Neuron (in vitro differentiated cells): ENCODE results near the gene MAN1A2.

ENCODE experiments used
- H2AFZ ChIP-seq: one replicate; pipeline ENCODE4 v1.6.1; 2013; ENCODE audit warnings: low read depth, mild to moderate bottlenecking, inconsistent platforms, low read length, moderate library complexity
- H3K27me3 ChIP-seq: one replicate; pipeline ENCODE4 v1.6.1; 2013; ENCODE audit warnings: low read length; ENCODE audit not compliant: insufficient read depth
- H3K36me3 ChIP-seq: one replicate; pipeline ENCODE4 v1.6.1; 2013; ENCODE audit warnings: low read length; ENCODE audit not compliant: insufficient read depth
- H3K4me1 ChIP-seq: one replicate; pipeline ENCODE4 v1.6.1; 2013; ENCODE audit warnings: low read length; ENCODE audit not compliant: insufficient read depth
- H3K4me3 ChIP-seq: 2 replicates; pipeline ENCODE4 v1.5.1; 2013; ENCODE audit warnings: mild to moderate bottlenecking, low read length, moderate library complexity
- H3K9me3 ChIP-seq: one replicate; pipeline ENCODE4 v1.6.1; 2013; ENCODE audit warnings: low read length

The MAN1A2 gene

DNA sequence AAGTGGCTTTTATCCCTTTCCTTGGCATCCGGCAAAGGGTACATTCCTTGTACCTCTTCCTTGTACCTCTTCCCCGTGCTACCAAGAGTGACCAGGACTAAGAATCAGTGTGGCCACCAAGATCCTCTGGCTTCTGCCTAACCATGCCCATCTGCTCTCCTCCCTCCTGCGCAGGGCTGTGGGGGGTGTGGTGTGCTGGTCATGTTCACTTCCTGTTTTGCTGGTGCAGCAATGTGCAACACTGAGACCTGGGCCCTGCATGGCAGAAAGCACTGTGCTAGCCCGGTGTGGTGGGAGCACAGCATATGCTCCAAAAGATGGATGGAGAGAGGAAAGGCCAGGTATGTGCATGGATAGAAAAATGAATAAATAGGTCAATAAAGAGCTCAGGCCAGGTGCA is 205.3 kb downstream of the MAN1A2 start:
- H3K36me3 ChIP-seq: no peaks in the 10 kb centered on the region
- H3K4me1 ChIP-seq: no peaks in the 10 kb centered on the region
- no peak overlapping the region for H2AFZ ChIP-seq
- no peaks in the 10 kb centered on the region for H3K27me3 ChIP-seq
- H3K9me3 ChIP-seq: no peaks in the 10 kb centered on the region
- H3K4me3 ChIP-seq: no peak overlapping the region

DNA sequence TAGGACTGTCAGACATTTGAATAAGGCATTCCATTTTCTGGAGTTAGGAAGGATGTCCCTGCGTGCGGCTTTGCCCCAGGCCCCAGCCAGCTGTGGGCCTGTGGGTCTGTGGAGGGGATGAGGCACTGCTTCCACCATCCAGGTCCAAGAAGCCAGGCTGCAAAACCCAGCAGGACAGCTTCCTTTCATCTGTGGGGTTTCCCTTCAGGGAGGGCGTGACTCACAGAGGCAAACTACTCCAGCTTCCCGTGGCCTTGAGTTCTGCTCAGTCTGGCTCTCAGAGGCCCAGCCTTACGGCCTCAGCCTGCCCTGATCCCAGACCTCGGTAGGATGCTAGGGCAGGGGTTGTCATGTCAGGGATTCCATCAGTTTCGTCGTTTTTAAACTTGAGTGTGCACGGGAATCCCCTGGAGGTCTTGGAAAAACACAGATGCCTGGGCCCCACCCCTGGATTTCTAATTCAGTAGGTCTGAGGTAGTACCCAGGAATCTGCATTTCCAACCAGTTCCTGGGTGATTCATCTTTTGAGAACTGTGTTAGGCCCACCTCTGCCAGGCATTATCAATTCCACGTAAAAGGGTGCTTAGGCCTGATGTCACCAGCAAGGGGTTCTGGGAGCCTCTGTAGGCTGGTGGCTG is 206.3 kb downstream of the MAN1A2 start:
- Histone ChIP-seq H3K4me1 (no peaks in the 10 kb centered on the region), H3K27me3 (no peaks in the 10 kb centered on the region), H3K9me3 (no peaks in the 10 kb centered on the region), H2AFZ (no peak overlapping the region), H3K4me3 (no peak overlapping the region), H3K36me3 (no peaks in the 10 kb centered on the region)

DNA sequence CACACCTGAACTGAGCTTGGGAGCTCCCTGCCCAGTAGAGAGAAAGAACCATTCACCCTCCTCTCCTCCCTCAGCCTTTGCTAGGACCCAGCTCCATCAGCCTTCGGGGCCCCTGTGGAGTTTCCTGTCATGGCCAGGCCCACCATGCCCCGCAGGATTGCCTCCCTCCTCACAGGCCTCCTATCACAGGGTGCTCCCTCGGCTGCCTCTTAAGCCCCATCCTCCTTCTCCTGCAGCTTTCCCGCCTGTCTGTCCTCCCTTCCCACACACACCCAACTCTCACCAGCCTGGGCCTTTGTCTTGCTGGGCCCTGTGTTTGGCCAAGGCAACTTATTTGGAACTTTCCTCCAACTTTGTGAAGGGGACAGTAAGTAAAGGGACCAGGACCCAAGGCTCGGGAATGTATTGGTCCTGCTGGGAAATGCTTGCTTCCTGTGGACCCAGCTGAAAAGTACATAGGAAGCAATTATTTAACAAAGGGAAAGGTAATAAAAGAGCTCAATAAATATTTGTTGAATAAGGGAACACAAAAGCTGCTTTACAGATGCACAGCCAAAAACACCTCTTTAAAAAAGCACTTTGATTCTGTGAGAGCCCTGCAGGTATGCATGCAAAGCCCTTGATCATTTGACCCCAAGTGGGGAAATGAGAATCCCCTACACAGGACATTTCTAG is 207.0 kb downstream of the MAN1A2 start:
- no peaks in the 10 kb centered on the region for H3K4me1 ChIP-seq
- H3K4me3 ChIP-seq: no peak overlapping the region
- H3K36me3 ChIP-seq: no peaks in the 10 kb centered on the region
- H3K9me3 ChIP-seq: no peaks in the 10 kb centered on the region
- H2AFZ ChIP-seq: no peak overlapping the region
- H3K27me3 ChIP-seq: no peaks in the 10 kb centered on the region

DNA sequence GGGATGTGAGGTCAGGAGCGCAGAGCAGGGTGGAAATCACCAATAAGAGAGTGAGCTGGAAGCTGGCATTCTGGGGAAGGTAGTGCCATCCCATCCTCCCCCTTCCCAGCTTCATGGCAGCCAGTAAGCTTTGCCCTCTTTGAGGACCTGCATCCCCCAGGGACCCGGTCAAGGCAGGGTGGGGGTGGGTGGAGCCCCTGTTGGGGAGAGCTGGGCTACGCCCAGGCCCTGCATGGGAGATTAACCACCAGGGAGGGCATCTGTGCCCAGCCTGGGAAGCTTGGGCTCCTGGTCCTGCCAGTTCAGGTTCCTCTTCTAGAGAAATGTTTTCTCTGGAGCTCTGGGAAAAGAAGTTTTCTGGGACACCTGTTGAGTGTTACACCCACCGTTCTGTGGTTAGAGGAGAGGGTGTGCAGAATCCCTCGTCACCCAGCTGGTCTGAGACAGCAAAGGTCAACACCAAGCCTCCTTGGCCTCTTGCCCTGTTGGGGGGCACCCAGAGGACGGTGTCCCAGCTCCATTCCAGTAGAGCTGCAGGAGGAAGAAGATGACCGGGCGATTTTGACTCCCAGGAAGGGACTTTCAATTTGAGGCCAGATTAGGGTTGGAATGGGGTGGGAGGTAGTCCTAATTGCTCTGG is 208.5 kb downstream of the MAN1A2 start:
- Histone ChIP-seq H3K4me1 (no peaks in the 10 kb centered on the region), H2AFZ (no peak overlapping the region), H3K36me3 (no peaks in the 10 kb centered on the region), H3K4me3 (no peak overlapping the region), H3K27me3 (peaks cover 3% of the 10 kb centered on the region), H3K9me3 (no peaks in the 10 kb centered on the region)

DNA sequence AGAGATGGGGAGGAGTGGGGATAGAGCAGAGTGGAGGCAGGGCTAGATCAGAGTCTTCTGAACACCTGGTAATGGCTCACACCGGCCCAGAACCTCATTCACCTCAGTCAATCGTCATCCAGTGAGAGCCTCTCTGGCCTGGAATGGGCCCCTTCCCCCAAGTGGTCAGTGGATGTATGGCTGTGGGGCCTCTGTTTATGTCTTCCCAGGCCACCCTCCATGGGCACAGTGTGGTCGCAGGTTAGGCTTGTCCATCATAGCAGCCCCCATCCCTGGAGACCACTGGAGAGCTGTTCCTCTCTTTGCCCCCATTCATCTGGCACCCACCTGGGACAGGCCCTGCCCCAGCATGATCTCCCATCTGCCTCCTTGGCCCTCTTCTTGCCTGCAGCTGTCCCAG is 209.0 kb downstream of the MAN1A2 start:
- Histone ChIP-seq H3K9me3 (no peaks in the 10 kb centered on the region), H3K27me3 (peaks cover 3% of the 10 kb centered on the region), H3K4me1 (no peaks in the 10 kb centered on the region), H3K36me3 (no peaks in the 10 kb centered on the region), H2AFZ (no peak overlapping the region), H3K4me3 (no peak overlapping the region)

DNA sequence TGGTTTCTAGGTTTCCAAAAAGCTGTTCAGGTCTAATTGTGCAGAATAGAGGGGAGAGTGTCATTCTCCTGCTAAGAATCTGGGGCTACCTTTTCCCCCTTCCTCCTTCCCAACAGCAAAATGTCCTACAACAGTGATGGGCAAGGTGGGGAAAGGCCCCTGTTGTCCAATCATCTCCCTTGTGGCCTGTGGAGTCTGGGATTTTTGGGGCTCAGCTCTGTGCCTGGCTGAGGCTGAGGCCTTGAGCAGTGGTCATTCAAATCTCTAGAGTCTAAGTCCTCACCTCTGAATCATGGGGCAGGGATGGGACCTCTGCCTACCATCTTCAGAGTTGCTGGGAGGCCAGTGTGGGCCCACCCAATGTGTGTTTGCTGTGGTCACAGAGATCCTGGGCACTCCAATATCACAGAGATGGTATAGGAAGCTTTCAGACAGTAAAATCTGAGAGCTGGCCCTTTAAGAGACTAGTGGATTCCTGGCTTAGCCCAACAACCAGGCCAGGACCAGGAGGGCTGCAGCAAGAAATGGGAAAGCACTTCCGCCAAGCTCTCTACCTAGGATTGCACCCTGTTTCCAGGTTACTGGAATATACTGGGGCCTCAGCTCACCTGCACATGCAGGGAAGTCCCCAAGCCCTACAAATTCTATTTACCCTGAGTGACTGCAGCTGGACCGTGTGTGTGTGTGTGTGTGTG is 210.1 kb downstream of the MAN1A2 start:
- Histone ChIP-seq H3K9me3 (no peaks in the 10 kb centered on the region), H3K27me3 (peaks cover 3% of the 10 kb centered on the region), H2AFZ (no peak overlapping the region), H3K36me3 (no peaks in the 10 kb centered on the region), H3K4me3 (no peak overlapping the region), H3K4me1 (no peaks in the 10 kb centered on the region)

DNA sequence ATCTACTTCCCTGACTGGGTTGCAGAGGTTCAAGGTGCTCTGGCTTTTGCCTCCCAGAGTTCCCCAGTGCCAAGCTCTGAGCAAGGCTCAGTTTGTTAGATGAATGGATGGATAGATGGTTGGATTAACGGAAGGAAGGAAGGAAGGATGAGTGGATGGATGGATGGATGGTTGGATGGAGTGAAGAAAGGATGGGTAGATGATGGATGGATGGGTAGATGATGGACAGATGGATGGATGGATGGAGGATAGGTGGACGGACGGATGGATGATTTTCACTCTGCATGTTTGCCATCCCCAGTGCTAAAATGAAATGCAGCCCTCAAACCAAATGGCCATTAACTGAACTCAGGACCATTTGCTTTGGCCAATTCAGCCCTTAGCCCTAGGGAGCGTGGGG is 211.2 kb downstream of the MAN1A2 start:
- Histone ChIP-seq H3K9me3 (no peaks in the 10 kb centered on the region), H3K36me3 (no peaks in the 10 kb centered on the region), H3K27me3 (peaks cover 3% of the 10 kb centered on the region), H2AFZ (no peak overlapping the region), H3K4me3 (no peak overlapping the region), H3K4me1 (no peaks in the 10 kb centered on the region)
